ENCODE results near the gene SLX4IP.

SLX4IP gene

GRCh38 chr20:10429443-10429981 is 5.6 kb upstream of the SLX4IP start:
- no peak for DNase-seq (ENCODE audit: low read depth)

- DNase-seq (ENCODE audit: low read depth) = peak; percentile 41
Measured at GRCh38 chr20:10430000-10430466, 5.1 kb upstream of the SLX4IP start.

- no peak for DNase-seq (ENCODE audit: low read depth)
Measured at GRCh38 chr20:10430704-10431103, 4.4 kb upstream of the SLX4IP start.

- DNase-seq (ENCODE audit: low read depth) = no peak
Measured at GRCh38 chr20:10432079-10432478, 3.0 kb upstream of the SLX4IP start.

GRCh38 chr20:10433014-10433622 is 2.0 kb upstream of the SLX4IP start:
- no peak for DNase-seq (ENCODE audit: low read depth)

GRCh38 chr20:10433623-10434466 is 1.3 kb upstream of the SLX4IP start, which contains the start of gene MKKS:
TSS of gene MKKS (minus strand) at chr20:10434222. CDS start at chr20:10413514, 20,708 bp downstream.
- DNase-seq (ENCODE audit: low read depth) = peak; percentile 37

- peak; percentile 99 for DNase-seq (ENCODE audit: low read depth)
Measured at GRCh38 chr20:10434467-10434831, 656 bp upstream of the SLX4IP start.

- no peak for DNase-seq (ENCODE audit: low read depth)
Measured at GRCh38 chr20:10436053-10436699, 1.1 kb downstream of the SLX4IP start.

GRCh38 chr20:10438217-10438616 is 3.1 kb downstream of the SLX4IP start:
- no peak for DNase-seq (ENCODE audit: low read depth)

- no peak for DNase-seq (ENCODE audit: low read depth)
Measured at GRCh38 chr20:10443936-10444335, 8.8 kb downstream of the SLX4IP start.

- no peak for DNase-seq (ENCODE audit: low read depth)
Measured at GRCh38 chr20:10445758-10446157, 10.7 kb downstream of the SLX4IP start.

GRCh38 chr20:10447028-10447427 is 11.9 kb downstream of the SLX4IP start:
- DNase-seq (ENCODE audit: low read depth) = no peak

GRCh38 chr20:10448270-10449156 is 13.4 kb downstream of the SLX4IP start:
- no peak for DNase-seq (ENCODE audit: low read depth)

GRCh38 chr20:10449270-10449669 is 14.2 kb downstream of the SLX4IP start:
- no peak for DNase-seq (ENCODE audit: low read depth)

- DNase-seq (ENCODE audit: low read depth) = no peak
Measured at GRCh38 chr20:10453241-10453640, 18.1 kb downstream of the SLX4IP start.

GRCh38 chr20:10454151-10454750 is 19.1 kb downstream of the SLX4IP start:
- DNase-seq (ENCODE audit: low read depth) = no peak

GRCh38 chr20:10461495-10461894 is 26.4 kb downstream of the SLX4IP start:
- DNase-seq (ENCODE audit: low read depth) = no peak

GRCh38 chr20:10462516-10462915 is 27.4 kb downstream of the SLX4IP start:
- DNase-seq (ENCODE audit: low read depth) = no peak

- DNase-seq (ENCODE audit: low read depth) = no peak
Measured at GRCh38 chr20:10463622-10464021, 28.5 kb downstream of the SLX4IP start.

- no peak for DNase-seq (ENCODE audit: low read depth)
Measured at GRCh38 chr20:10465135-10465534, 30.0 kb downstream of the SLX4IP start.

GRCh38 chr20:10466325-10466724 is 31.2 kb downstream of the SLX4IP start:
- no peak for DNase-seq (ENCODE audit: low read depth)

All from HS-5 (cell line).